Mesendoderm (in vitro differentiated cells): ENCODE results near the gene MEX3A.

Source experiments
- DNase-seq: peaks from one replicate; pipeline ENCODE4 v3.0.0; 2013
- H2AK5ac ChIP-seq: 2 replicates; pipeline ENCODE4 v1.6.1; 2013; ENCODE audit warnings: low read length, inconsistent platforms
- H2BK120ac ChIP-seq: 2 replicates; pipeline ENCODE4 v1.6.1; 2013; ENCODE audit warnings: low read depth, mild to moderate bottlenecking, low read length, moderate library complexity, mixed read lengths
- H2BK15ac ChIP-seq: replicated peaks from 2 replicates; pipeline ENCODE4 v1.6.1; 2013; ENCODE audit warnings: low read depth, mild to moderate bottlenecking, moderate library complexity
- H2BK5ac ChIP-seq: 2 replicates; pipeline ENCODE4 v1.6.1; 2013; ENCODE audit warnings: low read length, inconsistent platforms
- H3K18ac ChIP-seq: 2 replicates; pipeline ENCODE4 v1.6.1; 2013; ENCODE audit warnings: mild to moderate bottlenecking, low read length, mixed read lengths
- H3K23ac ChIP-seq: one replicate; pipeline ENCODE4 v1.6.1; 2013; ENCODE audit warnings: low read length
- H3K27ac ChIP-seq: 2 replicates; pipeline ENCODE4 v1.5.1; 2013; ENCODE audit warnings: low read depth, mild to moderate bottlenecking, inconsistent platforms, low read length, moderate library complexity
- H3K27me3 ChIP-seq: 2 replicates; pipeline ENCODE4 v1.6.1; 2013; ENCODE audit warnings: low read length, control low read depth, mild to moderate bottlenecking, inconsistent platforms; ENCODE audit not compliant: insufficient read depth, poor library complexity
- H3K36me3 ChIP-seq: 2 replicates; pipeline ENCODE4 v1.6.1; 2013; ENCODE audit warnings: low read length, inconsistent platforms; ENCODE audit not compliant: control insufficient read depth, insufficient read depth
- H3K4ac ChIP-seq: one replicate; pipeline ENCODE4 v1.6.1; 2013; ENCODE audit warnings: low read depth, mild to moderate bottlenecking, low read length, moderate library complexity
- H3K4me1 ChIP-seq: 2 replicates; pipeline ENCODE4 v1.6.1; 2013; ENCODE audit warnings: low read depth, low read length, inconsistent platforms; ENCODE audit not compliant: control insufficient read depth
- H3K4me2 ChIP-seq: 2 replicates; pipeline ENCODE4 v1.6.1; 2013; ENCODE audit warnings: low read length
- H3K4me3 ChIP-seq: 2 replicates; pipeline ENCODE4 v1.5.1; 2013; ENCODE audit warnings: mild to moderate bottlenecking, low read length
- H3K56ac ChIP-seq: one replicate; pipeline ENCODE4 v1.6.1; 2013; ENCODE audit warnings: low read length
- H3K79me1 ChIP-seq: 2 replicates; pipeline ENCODE4 v1.6.1; 2013; ENCODE audit warnings: low read length, inconsistent platforms
- H3K79me2 ChIP-seq: 2 replicates; pipeline ENCODE4 v1.6.1; 2013; ENCODE audit warnings: mild to moderate bottlenecking, low read length; ENCODE audit not compliant: control insufficient read depth, insufficient read depth
- H3K9ac ChIP-seq: 2 replicates; pipeline ENCODE4 v1.6.1; 2013; ENCODE audit warnings: low read length, inconsistent platforms
- H4K5ac ChIP-seq: one replicate; pipeline ENCODE4 v1.6.1; 2013; ENCODE audit warnings: low read length
- H4K8ac ChIP-seq: one replicate; pipeline ENCODE4 v1.6.1; 2013; ENCODE audit warnings: low read depth, mild to moderate bottlenecking, control low read depth, low read length, moderate library complexity
- WGBS: extraction: QIAGEN DNeasy Blood & Tissue Kit; methylation state at CpG from one replicate; pipeline ENCODE4 v1.1.7; 2013; ENCODE audit warnings: low lambda C conversion rate, missing lambda C conversion rate; ENCODE audit not compliant: insufficient coverage; ENCODE audit errors: extremely low coverage; 5-methylcytosine and 5-hydroxymethylcytosine counted together

The MEX3A gene

GRCh38 chr1:156024801-156025200 is 57.5 kb downstream of the MEX3A start:
- Histone ChIP-seq H3K36me3 (no peaks in the 10 kb centered on the region), H3K23ac (no peak overlapping the region), H2AK5ac (no peak overlapping the region), H3K4me3 (no peak overlapping the region), H3K4me1 (peaks cover under 1% of the 10 kb centered on the region), H2BK15ac (no peak overlapping the region), H3K9ac (no peak overlapping the region), H3K79me2 (peaks cover 7% of the 10 kb centered on the region), H3K18ac (no peak overlapping the region), H4K5ac (no peak overlapping the region), H3K4ac (no peak overlapping the region), H3K27ac (no peak overlapping the region), H3K56ac (no peak overlapping the region), H3K4me2 (no peak overlapping the region), H4K8ac (no peak overlapping the region), H2BK120ac (no peak overlapping the region), H3K27me3 (no peaks in the 10 kb centered on the region), H3K79me1 (peaks cover 2% of the 10 kb centered on the region), H2BK5ac (no peak overlapping the region)
- no CpG with 5 or more reads among the region's 5 CpGs for WGBS
- DNase-seq: no peak
